HG03060 (cell line): ENCODE measurements around the gene TREM2.
"Not testable (repeated sequence)": the region's sequence is repeated elsewhere in the genome, so short reads cannot be mapped to it uniquely, and the experiment has no call there.

ENCODE experiments used
- ATAC-seq: cut with Tn5 transposase; IDR thresholded peaks from one replicate; pipeline ENCODE4 v1.9.1; 2021; ENCODE audit warnings: low read depth, moderate number of reproducible peaks; ENCODE audit not compliant: unreplicated experiment

Gene TREM2

DNA sequence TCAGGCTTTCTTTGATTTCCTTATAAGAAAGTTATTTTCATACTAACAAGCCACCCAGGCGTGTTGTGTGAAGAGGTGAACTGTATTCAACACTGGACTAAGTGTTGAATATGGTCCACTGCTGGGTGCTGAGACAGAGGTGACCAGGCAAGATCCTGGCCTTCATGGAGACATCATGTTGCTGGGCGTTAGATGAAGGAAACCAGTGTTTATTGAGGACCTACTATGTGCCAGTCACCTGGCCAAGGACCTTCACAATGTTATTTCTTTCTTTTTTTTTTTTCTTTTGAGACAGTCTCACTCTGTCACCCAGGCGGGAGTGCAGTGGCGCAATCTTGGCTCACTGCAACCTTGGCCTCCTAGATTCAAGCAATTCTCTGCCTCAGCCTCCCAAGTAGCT is 6.9 kb downstream of the TREM2 start:
- no peak for ATAC-seq

DNA sequence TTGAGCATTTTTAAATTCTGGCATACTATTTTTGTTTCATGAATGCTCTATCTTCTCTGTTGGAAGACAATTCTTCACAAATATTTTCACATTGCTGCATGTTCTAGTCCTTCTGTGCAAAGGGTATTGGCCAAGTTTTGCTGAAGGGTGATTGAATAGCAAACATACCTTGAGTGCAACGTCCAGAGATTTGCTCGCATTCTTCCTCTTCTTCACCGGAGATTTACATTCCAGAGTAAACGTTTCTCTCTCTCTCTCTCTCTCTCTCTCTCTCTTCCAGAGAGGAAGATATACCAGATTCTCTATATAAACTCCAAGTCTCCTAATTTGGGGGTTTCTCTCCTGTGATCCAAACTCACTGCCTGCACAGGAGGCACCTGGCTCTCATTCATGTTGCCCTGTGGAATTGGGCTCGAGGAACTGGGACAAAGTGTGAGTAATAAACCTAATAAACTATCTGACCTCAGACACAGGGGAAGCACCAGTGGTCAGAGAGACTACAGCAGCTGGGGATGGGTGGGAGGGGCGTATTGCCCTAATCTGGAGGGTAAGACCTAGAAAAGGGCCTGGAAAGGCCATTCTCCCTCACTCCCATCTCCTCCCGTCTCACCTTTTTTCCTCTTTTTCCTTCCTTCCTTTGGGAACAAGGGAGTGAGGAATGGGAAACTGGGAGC is 7.6 kb downstream of the TREM2 start:
- no peak for ATAC-seq

DNA sequence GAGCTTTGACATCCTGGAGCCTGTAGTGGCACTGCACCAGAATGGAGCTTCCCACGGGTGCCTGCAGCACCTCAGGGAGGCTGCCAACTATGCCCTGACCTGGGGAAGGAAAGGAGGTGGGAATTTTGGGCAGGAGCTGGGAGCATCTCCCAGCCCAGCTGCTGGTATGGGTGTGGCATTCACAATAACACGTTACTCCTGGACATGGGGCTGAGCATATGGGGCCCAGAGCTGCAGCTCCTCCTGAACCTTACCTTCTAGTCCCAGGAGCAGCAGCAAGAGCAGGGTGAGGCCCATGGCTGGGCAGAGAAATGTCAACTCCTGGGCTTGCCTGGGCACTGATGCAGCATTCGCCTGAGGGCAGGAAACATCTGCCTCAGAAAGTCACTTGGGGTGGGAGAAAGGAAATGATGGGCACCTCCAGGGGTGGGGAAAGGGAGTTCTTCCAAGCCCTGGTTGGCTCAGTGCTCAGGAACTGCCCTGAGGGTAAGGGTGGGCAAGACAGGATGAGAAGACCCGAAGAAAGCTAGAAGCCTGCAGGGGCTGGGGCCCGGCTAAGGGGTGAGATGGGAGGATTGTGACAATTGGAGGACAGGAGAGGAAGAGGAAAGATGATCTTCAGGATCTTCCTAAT is 8.8 kb downstream of the TREM2 start, which contains the start of gene TREML1:
Gene TREML1, minus strand, starts transcription at position 356 of the 634 bp plus-strand sequence. Its CDS starts 59 bp downstream, at position 297.
- no peak for ATAC-seq

DNA sequence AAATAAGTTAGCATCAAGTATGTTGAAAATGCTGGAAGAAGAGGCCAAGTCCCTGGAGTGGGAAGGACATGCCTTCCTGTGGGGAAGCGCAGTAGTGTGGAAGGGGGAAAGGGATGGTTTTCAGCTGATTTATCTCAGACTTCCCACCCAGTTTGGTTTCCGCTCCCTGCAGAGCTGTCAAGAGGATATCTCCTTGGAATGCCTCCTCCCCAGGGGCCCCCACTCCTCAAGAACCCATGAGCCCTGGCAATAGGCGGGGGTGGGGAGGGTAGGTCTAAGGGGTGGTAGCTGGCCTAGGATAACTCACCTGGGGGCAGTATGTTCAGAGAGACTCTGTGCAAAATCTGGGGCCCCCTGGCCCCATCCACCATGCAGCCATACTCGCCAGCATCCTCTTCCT is 9.5 kb downstream of the TREM2 start:
- no peak for ATAC-seq

DNA sequence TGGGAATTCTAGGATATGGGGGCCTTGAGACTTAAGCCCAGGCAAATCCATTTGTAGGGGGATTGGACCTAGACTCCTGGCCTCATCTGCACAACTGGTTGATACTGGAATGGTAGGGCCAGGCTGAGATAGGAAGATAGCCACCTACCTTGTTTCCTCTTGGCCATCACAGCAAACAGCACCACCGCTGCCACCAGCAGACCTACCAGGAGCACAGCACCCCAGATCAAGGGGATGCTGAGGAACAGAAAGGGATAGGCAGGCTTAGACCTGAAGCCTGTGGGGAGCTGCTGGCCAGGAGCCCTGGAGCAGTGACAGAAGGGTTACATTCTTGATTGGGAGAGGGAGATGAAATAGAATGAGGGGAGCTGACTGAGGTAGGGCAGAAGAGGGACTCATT is 12.2 kb downstream of the TREM2 start:
- ATAC-seq, result no peak

DNA sequence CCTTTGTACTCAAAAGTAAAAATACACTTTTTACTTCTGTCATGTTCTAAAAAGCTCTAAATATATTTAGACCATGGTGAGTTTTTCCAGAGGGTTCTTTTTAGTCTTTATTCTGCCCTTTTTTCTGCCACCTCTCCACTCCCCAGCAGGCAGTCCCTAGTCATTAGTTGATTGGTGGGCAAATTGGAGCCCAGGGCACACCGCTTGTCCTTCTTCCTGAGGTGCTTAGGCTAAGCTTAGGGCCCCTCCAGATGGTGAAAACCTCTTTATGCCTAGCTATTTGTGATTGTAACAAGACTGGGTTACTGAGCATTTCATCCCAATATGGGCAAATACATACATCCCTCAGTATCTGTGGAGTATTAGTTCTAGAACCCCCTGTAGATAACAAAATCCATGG is 15.0 kb downstream of the TREM2 start:
- no peak for ATAC-seq

DNA sequence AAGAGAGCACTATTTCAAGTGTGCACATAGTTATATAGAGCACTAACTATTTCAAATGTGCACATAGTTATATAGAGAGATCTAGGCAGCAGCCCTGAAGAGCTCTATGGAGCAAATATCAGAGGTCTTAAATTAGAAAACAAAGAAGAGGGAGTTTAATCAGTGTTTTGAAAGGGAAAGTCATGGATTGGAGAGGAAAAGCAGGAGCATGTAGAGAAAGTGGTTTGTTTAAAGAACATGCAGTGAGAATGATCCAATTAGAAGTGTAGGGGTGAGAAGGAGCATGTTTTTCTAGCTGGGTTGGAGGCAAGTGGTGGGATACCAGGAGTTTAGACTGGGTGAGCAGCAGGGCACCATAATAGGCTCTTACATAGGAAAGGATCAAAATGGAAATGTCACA is 26.0 kb downstream of the TREM2 start:
- ATAC-seq, result no peak

DNA sequence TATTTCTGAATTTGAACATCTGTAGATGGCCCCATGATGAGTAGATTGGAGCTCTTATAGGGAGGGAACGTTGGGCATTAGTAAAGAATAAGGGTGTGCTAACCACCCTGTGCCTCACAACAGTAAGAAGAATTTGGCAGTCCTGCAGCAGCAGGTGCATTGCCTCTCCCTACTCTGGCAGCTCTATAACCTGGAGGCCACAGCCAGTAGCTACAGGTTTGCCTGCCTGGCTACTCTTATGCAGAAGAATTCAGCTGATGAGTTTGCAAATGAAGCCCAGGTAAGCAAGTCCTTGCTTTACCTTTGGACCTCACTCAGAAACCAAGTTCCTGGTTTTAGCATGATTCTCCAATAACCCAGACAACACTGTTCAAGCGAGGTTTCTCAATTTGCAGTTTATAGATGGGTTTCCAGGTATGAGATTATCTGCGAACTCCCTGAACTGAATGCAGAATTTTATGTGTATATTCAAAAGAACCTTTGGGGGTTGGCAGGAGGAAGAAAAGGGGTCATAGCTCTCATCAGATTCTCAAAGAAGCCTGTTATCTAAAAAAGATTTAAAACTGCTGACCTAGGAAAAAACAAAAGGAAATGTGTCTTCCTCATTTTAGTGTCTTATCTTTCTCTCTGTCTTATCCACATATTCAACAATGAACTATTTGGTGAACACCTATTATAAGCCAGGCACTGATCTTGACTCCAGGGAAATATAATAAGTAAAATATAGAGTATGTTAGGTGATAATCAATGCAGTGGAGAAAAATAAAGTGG is 27.7 kb downstream of the TREM2 start:
- ATAC-seq, result no peak

DNA sequence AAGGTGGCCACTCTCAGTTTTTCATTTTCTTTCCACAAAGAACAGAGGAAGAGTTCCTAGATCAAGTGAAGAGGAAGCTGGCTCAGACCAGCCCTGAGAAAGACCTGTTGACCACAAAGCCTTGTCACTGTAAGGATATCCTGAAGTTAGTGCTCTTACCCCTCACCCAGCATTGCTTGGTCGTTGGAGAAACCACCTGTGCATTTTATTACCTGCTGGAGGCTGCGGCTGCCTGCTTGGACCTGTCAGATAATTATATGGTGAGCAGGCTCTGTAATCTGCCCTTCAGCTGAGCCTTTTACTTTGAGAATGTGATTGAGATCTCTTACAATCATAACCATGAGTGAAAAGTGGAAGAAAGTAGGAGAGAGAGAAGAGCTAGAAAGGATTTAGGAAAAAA is 30.7 kb downstream of the TREM2 start:
- ATAC-seq, result no peak

DNA sequence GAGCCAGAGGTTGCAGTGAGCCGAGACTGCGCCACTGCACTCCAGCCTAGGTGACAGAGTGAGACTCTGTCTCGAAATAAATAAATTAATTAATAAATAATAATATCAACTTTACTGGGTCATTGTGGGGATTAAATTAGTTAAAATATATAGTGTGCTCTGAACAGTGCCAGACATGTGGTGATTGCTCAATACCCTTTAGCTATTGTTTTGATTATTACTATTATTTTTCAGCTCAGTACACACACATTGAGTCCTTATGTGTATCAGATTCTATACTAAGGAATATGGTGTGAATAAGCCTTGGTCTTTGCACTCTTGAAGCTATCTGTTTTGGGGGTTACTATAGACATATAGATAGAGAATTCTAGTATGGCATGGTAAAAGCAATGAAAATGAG is 37.6 kb downstream of the TREM2 start:
- ATAC-seq, result no peak

DNA sequence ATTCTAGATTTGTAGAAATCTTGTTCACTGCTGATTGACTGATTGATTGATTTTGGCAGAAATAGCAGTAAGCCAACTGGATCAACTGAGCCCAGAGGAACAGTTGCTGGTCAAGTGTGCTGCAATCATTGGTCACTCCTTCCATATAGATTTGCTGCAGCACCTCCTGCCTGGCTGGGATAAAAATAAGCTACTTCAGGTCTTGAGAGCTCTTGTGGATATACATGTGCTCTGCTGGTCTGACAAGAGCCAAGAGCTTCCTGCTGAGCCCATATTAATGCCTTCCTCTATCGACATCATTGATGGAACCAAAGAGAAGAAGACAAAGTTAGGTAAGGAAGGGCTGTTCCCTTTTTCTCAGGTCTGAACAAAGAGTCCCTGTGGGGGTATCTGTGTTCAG is 40.0 kb downstream of the TREM2 start:
- ATAC-seq, result no peak

DNA sequence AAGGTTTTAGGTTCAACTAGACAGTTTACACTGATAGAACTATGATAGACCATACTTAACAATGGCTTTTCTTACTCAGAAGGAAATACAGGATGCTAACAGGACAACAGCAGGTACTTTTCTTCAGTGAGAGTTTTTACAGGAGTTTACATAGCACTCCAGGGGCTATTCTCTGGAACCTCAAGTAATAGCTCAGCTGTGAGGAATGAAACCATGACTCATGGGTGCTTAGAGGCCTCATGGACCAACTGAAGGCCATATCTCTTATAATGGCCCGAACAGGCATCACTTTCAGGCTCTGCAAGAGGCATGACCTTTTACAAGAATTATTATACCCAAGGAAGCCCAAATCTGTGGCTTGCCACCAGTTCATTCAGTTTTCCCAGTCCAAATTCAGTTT is 40.5 kb downstream of the TREM2 start:
- no peak for ATAC-seq

DNA sequence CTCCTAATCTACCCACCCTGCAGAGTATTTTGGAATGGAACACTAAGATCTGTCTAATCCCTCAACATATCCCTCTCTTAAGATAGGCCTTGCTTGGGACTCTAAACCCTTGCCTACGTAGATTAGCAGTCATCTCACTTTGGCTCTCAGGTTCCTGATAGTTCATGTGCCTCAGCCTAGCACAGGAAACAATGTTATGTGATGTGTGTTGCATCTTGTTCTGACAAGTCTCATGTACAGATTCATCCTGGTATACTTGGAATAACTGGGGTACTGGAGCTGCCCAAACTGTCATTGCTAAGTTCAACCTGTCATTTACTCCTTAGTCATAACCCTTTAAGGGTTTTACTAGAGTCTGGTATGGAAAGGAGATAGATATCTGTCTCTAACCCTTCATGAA is 42.9 kb downstream of the TREM2 start:
- ATAC-seq, result no peak

DNA sequence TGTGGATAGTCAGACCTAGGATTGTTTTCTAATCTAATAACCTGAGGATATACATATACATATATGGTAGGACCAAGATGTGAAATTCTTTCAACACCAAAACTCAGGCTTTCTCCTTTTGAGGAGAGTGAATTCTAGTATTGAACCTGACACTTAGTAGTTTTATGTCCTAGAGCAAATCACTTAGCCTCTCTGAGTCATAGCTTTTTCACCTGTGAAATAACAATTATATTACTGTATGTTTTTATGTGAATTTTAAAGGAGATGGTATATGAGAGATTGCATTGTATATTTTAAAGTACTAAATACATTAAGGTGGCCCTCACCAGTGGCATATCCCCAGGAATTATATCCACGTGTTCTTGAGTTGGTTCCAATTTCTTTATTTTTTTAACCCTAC is 43.4 kb downstream of the TREM2 start:
- no peak for ATAC-seq

DNA sequence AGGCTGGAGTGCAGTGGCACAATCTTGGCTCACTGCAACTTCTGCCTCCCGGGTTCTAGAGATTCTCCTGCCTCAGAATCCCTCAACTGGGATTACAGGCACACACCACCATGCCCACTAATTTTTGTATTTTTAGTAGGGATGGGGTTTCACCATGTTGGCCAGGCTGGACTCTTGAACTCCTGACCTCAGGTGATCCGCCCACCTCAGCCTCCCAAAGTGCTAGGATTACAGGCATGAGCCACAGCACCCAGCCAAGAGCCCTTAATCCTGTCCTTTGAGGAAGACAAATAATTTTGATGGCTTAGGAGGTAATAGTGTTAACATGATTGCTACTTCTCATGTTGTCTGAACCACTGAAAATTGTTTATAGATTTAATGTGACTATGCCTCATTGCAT is 47.9 kb downstream of the TREM2 start:
- not testable (repeated sequence) for ATAC-seq

DNA sequence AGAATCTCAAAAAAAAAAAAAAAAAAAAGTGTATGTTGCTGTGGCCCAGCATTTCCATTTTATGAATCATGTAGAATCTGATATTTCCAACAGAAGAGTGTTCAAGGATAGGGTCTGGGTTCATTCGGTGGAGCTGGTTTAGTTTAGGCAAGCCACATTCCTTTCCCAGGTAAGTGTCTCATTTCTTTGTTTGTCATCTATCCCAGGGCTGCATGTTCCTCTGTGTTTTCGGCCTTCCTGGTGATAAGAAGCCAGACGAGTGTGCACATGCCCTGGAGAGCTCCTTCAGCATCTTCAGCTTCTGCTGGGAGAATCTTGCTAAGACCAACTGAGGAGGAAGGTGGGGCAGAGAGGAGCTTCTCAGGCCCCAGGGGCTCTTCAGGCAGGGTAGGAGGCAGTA is 51.9 kb downstream of the TREM2 start:
- no peak for ATAC-seq
